ENCODE results near the gene APP. TPM values are rescaled to one million over a fixed set of nuclear protein-coding genes. Genes with fewer than 3 reads are reported as not detected.

The APP gene
- total RNA-seq, 2 experiments from 2014 or later = 0.55 TPM; not detected in 1

GRCh38 chr21:25895565-25896205 is 274.9 kb downstream of the APP start:
- intact Hi-C loops (cut with micrococcal nuclease; ENCODE audit: unreplicated experiment) = no loop called here
- H3K4me1 ChIP-seq (ENCODE audit: insufficient read depth, low read length, poor library complexity, severe bottlenecking) = no peaks in the 10 kb centered on the region
- POLR2A ChIA-PET = interaction anchor here (0.5 to 1.6 kb wide), 5 partner anchors 11 to 101 kb away, joined by 3 to 4 read pairs (median 3); no protein-coding TSS in a partner anchor
- peak; percentile 30 for DNase-seq (ENCODE audit: low spot score)
- H3K4me2 ChIP-seq (ENCODE audit: low read length) = no peak overlapping the region
- no peak overlapping the region for H2AFZ ChIP-seq (ENCODE audit: low read length)
- H3K27ac ChIP-seq (ENCODE audit: low read depth, low read length, poor library complexity, severe bottlenecking) = no peak overlapping the region
- H3K4me3 ChIP-seq (ENCODE audit: low read depth, low read length, poor library complexity, severe bottlenecking) = no peak overlapping the region
- BruUV-seq (replicated peaks) = no TSS peak
- H3K9me3 ChIP-seq (ENCODE audit: low read length) = no peaks in the 10 kb centered on the region
- TF ChIP-seq CTCF (conservative IDR thresholded peaks at IDR 0.05; ENCODE audit: low read length) (peak; percentile 69), EZH2phosphoT487 (IDR thresholded peaks at IDR 0.05; ENCODE audit: borderline replicate concordance, low read depth, low read length) (no peak)
- CTCF ChIA-PET (ENCODE audit: unreplicated experiment) = no interaction called here
- H3K9me2 ChIP-seq (ENCODE audit: insufficient read depth, low read length) = no peaks in the 10 kb centered on the region
- no peaks in the 10 kb centered on the region for H3K79me2 ChIP-seq (ENCODE audit: insufficient read depth, low read depth, low read length)
- H3K36me3 ChIP-seq (ENCODE audit: insufficient read depth, low read length) = no peaks in the 10 kb centered on the region
- no peaks in the 10 kb centered on the region for H4K20me1 ChIP-seq (ENCODE audit: insufficient read depth, low read length)

GRCh38 chr21:25893191-25893590 is 277.4 kb downstream of the APP start:
- POLR2A ChIA-PET = interaction anchor here (0.5 to 2.7 kb wide), 4 partner anchors 8 to 43 kb away, joined by 3 to 6 read pairs (median 3); no protein-coding TSS in a partner anchor
- no peaks in the 10 kb centered on the region for H3K4me1 ChIP-seq (ENCODE audit: insufficient read depth, low read length, poor library complexity, severe bottlenecking)

More at GRCh38 chr21:25893191-25893590, 277.4 kb downstream of the APP start:
- Histone ChIP-seq H3K9me2 (ENCODE audit: insufficient read depth, low read length) (no peaks in the 10 kb centered on the region), H4K20me1 (ENCODE audit: insufficient read depth, low read length) (no peaks in the 10 kb centered on the region), H3K4me3 (ENCODE audit: low read depth, low read length, poor library complexity, severe bottlenecking) (no peak overlapping the region), H3K36me3 (ENCODE audit: insufficient read depth, low read length) (no peaks in the 10 kb centered on the region), H3K27ac (ENCODE audit: low read depth, low read length, poor library complexity, severe bottlenecking) (no peak overlapping the region), H3K9me3 (ENCODE audit: low read length) (no peaks in the 10 kb centered on the region), H3K4me2 (ENCODE audit: low read length) (no peak overlapping the region), H2AFZ (ENCODE audit: low read length) (no peak overlapping the region), H3K79me2 (ENCODE audit: insufficient read depth, low read depth, low read length) (no peaks in the 10 kb centered on the region)
- TF ChIP-seq CTCF (conservative IDR thresholded peaks at IDR 0.05; ENCODE audit: low read length) (no peak), EZH2phosphoT487 (IDR thresholded peaks at IDR 0.05; ENCODE audit: borderline replicate concordance, low read depth, low read length) (no peak)
- intact Hi-C loops (cut with micrococcal nuclease; ENCODE audit: unreplicated experiment) = no loop called here
- CTCF ChIA-PET (ENCODE audit: unreplicated experiment) = no interaction called here
- DNase-seq (ENCODE audit: low spot score) = no peak
- no TSS peak for BruUV-seq (replicated peaks)
